ENCODE measurements around the gene CHCT1. TPM values are rescaled to one million over a fixed set of nuclear protein-coding genes. Genes with fewer than 3 reads are reported as not detected.
"Not testable (repeated sequence)": the region's sequence is repeated elsewhere in the genome, so short reads cannot be mapped to it uniquely, and the experiment has no call there.

CHCT1 gene
- total RNA-seq, 1 experiment from 2014 or later: not detected

- DNase-seq: no peak
- Mint-ChIP-seq H3K9me3 (ENCODE audit: low read depth, unreplicated experiment) (no peaks in the 10 kb centered on the region), H3K27me3 (ENCODE audit: unreplicated experiment) (no peaks in the 10 kb centered on the region), H3K36me3 (ENCODE audit: insufficient read depth, unreplicated experiment) (no peaks in the 10 kb centered on the region), H3K4me1 (ENCODE audit: low read depth, unreplicated experiment) (peaks cover 16% of the 10 kb centered on the region), H3K4me3 (ENCODE audit: low read depth, unreplicated experiment) (no peak overlapping the region), H3K27ac (ENCODE audit: unreplicated experiment) (no peak overlapping the region)
- no TSS peak for BruUV-seq (replicated peaks)
- CTCF ChIA-PET: no interaction called here
- intact Hi-C loops (cut with micrococcal nuclease; ENCODE audit: unreplicated experiment): no loop called here
- TF ChIP-seq CTCF (IDR thresholded peaks at IDR 0.05; ENCODE audit: unreplicated experiment): no peak
These were observed 38.9 kb upstream of the CHCT1 start for GRCh38 chr17:60383379-60383778.

DNA sequence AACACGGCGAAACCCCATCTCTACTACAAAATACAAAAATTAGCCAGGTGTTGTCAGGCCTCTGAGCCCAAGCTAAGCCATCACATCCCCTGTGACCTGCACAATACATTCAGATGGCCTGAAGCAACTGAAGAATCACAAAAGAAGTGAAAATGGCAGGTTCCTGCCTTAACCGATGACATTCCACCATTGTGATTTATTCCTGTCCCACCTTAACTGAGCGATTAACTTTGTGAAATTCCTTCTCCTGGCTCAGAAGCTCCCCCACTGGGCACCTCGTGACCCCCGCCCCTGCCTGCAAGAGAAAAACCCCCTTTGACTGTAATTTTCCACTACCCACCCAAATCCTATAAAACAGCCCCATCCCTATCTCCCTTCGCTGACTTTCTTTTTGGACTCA lies 37.4 kb upstream of the CHCT1 start:
- H3K27ac Mint-ChIP-seq (ENCODE audit: unreplicated experiment); BruUV-seq (replicated peaks); CTCF ChIA-PET; H3K27me3 Mint-ChIP-seq (ENCODE audit: unreplicated experiment); H3K9me3 Mint-ChIP-seq (ENCODE audit: low read depth, unreplicated experiment); intact Hi-C loops (cut with micrococcal nuclease; ENCODE audit: unreplicated experiment); H3K36me3 Mint-ChIP-seq (ENCODE audit: insufficient read depth, unreplicated experiment); DNase-seq; H3K4me3 Mint-ChIP-seq (ENCODE audit: low read depth, unreplicated experiment): not testable (repeated sequence)
- peaks cover 19% of the 10 kb centered on the region for H3K4me1 Mint-ChIP-seq (ENCODE audit: low read depth, unreplicated experiment)

GRCh38 chr17:60386147-60387058 lies 35.9 kb upstream of the CHCT1 start:
- H3K36me3 Mint-ChIP-seq (ENCODE audit: insufficient read depth, unreplicated experiment): peaks cover 14% of the 10 kb centered on the region
- H3K27me3 Mint-ChIP-seq (ENCODE audit: unreplicated experiment): no peaks in the 10 kb centered on the region
- intact Hi-C loops (cut with micrococcal nuclease; ENCODE audit: unreplicated experiment): no loop called here
- H3K4me1 Mint-ChIP-seq (ENCODE audit: low read depth, unreplicated experiment): peaks cover 30% of the 10 kb centered on the region
- DNase-seq: no peak
- no peak overlapping the region for H3K27ac Mint-ChIP-seq (ENCODE audit: unreplicated experiment)
- no peaks in the 10 kb centered on the region for H3K9me3 Mint-ChIP-seq (ENCODE audit: low read depth, unreplicated experiment)
- CTCF ChIA-PET: no interaction called here
- TF ChIP-seq CTCF (IDR thresholded peaks at IDR 0.05; ENCODE audit: unreplicated experiment): no peak
- H3K4me3 Mint-ChIP-seq (ENCODE audit: low read depth, unreplicated experiment): no peak overlapping the region
- BruUV-seq (replicated peaks): no TSS peak

- CTCF ChIA-PET: no interaction called here
- H3K27me3 Mint-ChIP-seq (ENCODE audit: unreplicated experiment): no peaks in the 10 kb centered on the region
- H3K36me3 Mint-ChIP-seq (ENCODE audit: insufficient read depth, unreplicated experiment): peaks cover 26% of the 10 kb centered on the region
- no peak overlapping the region for H3K4me3 Mint-ChIP-seq (ENCODE audit: low read depth, unreplicated experiment)
- intact Hi-C loops (cut with micrococcal nuclease; ENCODE audit: unreplicated experiment): no loop called here
- BruUV-seq (replicated peaks): no TSS peak
- H3K9me3 Mint-ChIP-seq (ENCODE audit: low read depth, unreplicated experiment): no peaks in the 10 kb centered on the region
- no peak for DNase-seq
- peaks cover 30% of the 10 kb centered on the region for H3K4me1 Mint-ChIP-seq (ENCODE audit: low read depth, unreplicated experiment)
- no peak for TF ChIP-seq CTCF (IDR thresholded peaks at IDR 0.05; ENCODE audit: unreplicated experiment)
- H3K27ac Mint-ChIP-seq (ENCODE audit: unreplicated experiment): no peak overlapping the region
These were observed 34.6 kb upstream of the CHCT1 start for GRCh38 chr17:60387666-60388065.

GRCh38 chr17:60388742-60389141 lies 33.5 kb upstream of the CHCT1 start:
- intact Hi-C loops (cut with micrococcal nuclease; ENCODE audit: unreplicated experiment): no loop called here
- no peak for TF ChIP-seq CTCF (IDR thresholded peaks at IDR 0.05; ENCODE audit: unreplicated experiment)
- Mint-ChIP-seq H3K36me3 (ENCODE audit: insufficient read depth, unreplicated experiment) (peaks cover 33% of the 10 kb centered on the region), H3K4me1 (ENCODE audit: low read depth, unreplicated experiment) (peaks cover 30% of the 10 kb centered on the region), H3K27ac (ENCODE audit: unreplicated experiment) (no peak overlapping the region), H3K27me3 (ENCODE audit: unreplicated experiment) (no peaks in the 10 kb centered on the region), H3K4me3 (ENCODE audit: low read depth, unreplicated experiment) (no peak overlapping the region), H3K9me3 (ENCODE audit: low read depth, unreplicated experiment) (no peaks in the 10 kb centered on the region)
- no TSS peak for BruUV-seq (replicated peaks)
- CTCF ChIA-PET: interaction anchor here (0.6 kb wide), 1 partner anchor 29 kb away, joined by 3 read pairs; no protein-coding TSS in a partner anchor
- DNase-seq: no peak

Measured in Calu3 (cell line).